Measurements from ENCODE around the gene ELL2.

Gene ELL2

DNA sequence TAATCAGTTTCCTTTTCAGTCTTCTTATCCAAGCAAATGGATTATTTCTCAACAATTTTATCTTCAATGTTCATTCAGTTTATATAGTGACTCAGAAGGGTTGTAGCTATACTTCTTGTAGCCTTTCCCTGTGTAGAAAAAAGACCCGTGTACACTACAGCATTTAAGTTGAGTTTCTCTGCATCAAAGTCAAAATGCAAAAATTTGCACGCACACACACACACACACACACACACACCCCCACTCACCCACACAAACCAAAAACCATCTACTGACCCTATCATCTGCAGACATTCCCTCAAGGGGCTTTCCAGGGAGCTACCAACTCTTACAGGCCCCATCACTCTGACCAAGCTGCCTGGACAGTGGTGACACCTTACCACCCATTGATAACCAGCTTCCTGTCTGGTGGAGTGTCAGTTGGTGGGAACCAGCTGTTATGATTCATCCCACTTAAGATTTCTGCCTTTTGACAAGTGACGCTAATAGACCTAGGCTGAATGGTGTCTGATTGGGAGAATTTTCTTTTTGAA lies 12.2 kb upstream of the ELL2 start:
- peak; percentile 31 for DNase-seq (ENCODE audit: extremely low spot score)
- POLR2A ChIA-PET: no interaction called here
- TF ChIP-seq, protein P1, sequence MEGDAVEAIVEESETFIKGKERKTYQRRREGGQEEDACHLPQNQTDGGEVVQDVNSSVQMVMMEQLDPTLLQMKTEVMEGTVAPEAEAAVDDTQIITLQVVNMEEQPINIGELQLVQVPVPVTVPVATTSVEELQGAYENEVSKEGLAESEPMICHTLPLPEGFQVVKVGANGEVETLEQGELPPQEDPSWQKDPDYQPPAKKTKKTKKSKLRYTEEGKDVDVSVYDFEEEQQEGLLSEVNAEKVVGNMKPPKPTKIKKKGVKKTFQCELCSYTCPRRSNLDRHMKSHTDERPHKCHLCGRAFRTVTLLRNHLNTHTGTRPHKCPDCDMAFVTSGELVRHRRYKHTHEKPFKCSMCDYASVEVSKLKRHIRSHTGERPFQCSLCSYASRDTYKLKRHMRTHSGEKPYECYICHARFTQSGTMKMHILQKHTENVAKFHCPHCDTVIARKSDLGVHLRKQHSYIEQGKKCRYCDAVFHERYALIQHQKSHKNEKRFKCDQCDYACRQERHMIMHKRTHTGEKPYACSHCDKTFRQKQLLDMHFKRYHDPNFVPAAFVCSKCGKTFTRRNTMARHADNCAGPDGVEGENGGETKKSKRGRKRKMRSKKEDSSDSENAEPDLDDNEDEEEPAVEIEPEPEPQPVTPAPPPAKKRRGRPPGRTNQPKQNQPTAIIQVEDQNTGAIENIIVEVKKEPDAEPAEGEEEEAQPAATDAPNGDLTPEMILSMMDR (IDR thresholded peaks at IDR 0.05; ENCODE audit: control extremely low read depth, extremely low read depth, low read depth, missing control alignments): no peak
- CTCF ChIA-PET: interaction anchor here (1.3 to 3.2 kb wide), 9 partner anchors 9 to 640 kb away, joined by 3 to 12 read pairs (median 5); partner anchors contain the start of gene ELL2

DNA sequence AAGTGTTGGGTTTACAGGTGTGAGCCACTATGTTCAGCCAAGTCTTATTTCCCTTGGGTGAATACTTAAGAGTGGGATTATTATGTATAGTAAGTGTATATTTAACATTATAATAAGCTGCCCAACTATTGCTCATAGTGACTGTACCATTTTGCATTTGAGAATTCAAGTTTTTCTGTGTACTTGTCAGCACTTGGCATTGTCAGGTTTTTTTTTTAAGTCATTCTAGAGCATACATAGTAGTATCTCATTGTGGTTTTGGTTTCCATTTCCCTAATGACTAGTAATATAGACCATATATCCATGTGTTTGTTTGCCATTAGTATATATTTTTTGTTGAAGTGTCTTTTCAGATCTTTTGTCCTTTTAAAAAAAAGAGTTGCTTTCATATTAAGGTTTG lies 10.5 kb upstream of the ELL2 start:
- ChIA-PET CTCF (interaction anchor here (1.3 to 3.2 kb wide), 6 partner anchors 8 to 24 kb away, joined by 3 to 12 read pairs (median 6); partner anchors contain the start of gene ELL2), POLR2A (no interaction called here)
- no peak for DNase-seq (ENCODE audit: extremely low spot score)

DNA sequence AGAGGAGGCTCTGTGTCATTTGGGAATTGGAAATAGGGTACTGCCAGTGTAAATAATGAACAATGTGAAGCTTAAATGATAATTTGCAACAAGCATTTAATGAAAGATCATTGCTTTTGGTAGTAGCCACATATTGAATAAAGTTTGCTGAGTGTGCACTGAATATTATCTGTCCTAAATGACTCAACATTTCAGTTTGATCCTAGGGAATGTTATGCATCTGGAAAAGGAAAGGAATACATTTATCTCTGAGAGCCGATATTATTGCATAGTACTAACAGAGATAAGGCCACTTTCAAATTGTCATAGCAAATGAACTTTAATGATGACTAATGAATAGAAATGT lies 8.7 kb upstream of the ELL2 start:
- ChIA-PET CTCF (no interaction called here), POLR2A (no interaction called here)

More for the DNA sequence above, 10.5 kb upstream of the ELL2 start:
- TF ChIP-seq, protein P1 (IDR thresholded peaks at IDR 0.05; ENCODE audit: control extremely low read depth, extremely low read depth, low read depth, missing control alignments): no peak

GRCh38 chr5:95969651-95970358 lies 8.2 kb upstream of the ELL2 start:
- TF ChIP-seq, protein P1 (IDR thresholded peaks at IDR 0.05; ENCODE audit: control extremely low read depth, extremely low read depth, low read depth, missing control alignments): no peak
- ChIA-PET POLR2A (no interaction called here), CTCF (interaction anchor here (1.0 to 1.1 kb wide), 2 partner anchors 22 to 366 kb away, joined by 3 to 5 read pairs; no protein-coding TSS in a partner anchor)
- no peak for DNase-seq (ENCODE audit: extremely low spot score)

More for the DNA sequence above, 8.7 kb upstream of the ELL2 start:
- no peak for DNase-seq (ENCODE audit: extremely low spot score)
- TF ChIP-seq, protein P1 (IDR thresholded peaks at IDR 0.05; ENCODE audit: control extremely low read depth, extremely low read depth, low read depth, missing control alignments): no peak

DNA sequence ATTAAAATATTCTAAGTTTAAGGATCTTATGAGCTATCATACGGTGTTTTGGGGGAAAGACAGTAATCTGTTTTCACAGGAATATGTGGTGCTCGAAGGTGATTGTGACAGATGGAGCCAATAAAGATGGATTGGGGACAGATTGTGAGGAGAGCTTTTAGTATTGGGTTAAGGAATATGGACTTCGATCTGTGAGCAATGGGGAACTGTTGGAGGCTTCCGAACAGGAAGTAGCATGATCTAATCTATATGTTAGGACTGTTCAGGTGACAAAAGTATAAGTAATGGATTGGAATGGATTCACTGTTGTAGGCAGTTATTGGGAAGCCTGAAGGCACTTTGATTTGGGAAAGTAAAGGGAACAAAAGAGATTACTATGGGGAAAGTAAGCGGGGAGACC lies 7.4 kb upstream of the ELL2 start:
- TF ChIP-seq, protein P1 (IDR thresholded peaks at IDR 0.05; ENCODE audit: control extremely low read depth, extremely low read depth, low read depth, missing control alignments): no peak
- POLR2A ChIA-PET: no interaction called here
- DNase-seq (ENCODE audit: extremely low spot score): no peak
- CTCF ChIA-PET: interaction anchor here (0.9 to 1.7 kb wide), 5 partner anchors 12 to 366 kb away, joined by 3 to 5 read pairs (median 3); no protein-coding TSS in a partner anchor

DNA sequence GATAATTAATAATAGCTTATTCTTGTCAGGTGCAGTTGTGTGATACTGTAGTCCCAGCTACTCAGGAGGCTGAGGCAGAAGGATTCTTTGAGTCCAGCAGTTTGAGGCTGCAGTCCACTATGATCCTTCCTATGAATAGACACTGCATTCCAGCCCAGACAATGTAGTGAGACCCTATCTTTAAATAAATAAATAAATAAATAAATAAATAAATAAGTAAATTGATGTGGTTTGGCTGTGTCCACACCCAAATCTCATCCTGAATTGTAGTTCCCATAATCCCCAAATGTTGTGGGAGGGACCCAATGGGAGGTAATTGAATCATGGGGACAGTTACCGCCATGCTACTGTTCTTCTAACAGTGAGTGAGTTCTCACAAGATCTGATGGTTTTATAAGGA lies 5.6 kb upstream of the ELL2 start:
- no peak for DNase-seq (ENCODE audit: extremely low spot score)
- TF ChIP-seq, protein P1 (IDR thresholded peaks at IDR 0.05; ENCODE audit: control extremely low read depth, extremely low read depth, low read depth, missing control alignments): no peak
- ChIA-PET POLR2A (no interaction called here), CTCF (no interaction called here)

Data from GM10248 (cell line).